Measurements from ENCODE around the gene TMBIM1.
"Not testable (repeated sequence)": the region's sequence is repeated elsewhere in the genome, so short reads cannot be mapped to it uniquely, and the experiment has no call there.

TMBIM1 gene

DNA sequence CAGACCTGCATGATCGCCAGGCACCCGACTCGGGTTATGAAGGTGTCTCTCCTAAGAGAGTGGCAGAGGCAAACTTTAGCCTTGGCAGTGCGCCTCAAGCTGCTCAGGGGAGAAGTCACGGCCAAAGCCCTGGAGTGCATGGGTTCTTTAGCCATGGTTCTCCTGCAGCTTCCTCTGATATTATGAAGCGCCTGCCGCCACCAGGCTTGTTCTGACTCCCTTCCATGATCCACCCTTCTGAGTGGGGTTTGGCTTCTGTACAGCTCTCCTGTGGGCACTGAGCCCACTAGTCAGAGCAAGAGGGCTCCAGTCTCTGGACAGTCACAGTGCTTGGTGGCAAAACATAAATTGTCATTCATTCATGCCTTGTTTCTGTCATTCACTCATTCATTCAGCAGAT is 25.9 kb upstream of the TMBIM1 start:
- DNase-seq (ENCODE audit: low read depth in 2 of 3, low spot score in 2 of 3): no peak

DNA sequence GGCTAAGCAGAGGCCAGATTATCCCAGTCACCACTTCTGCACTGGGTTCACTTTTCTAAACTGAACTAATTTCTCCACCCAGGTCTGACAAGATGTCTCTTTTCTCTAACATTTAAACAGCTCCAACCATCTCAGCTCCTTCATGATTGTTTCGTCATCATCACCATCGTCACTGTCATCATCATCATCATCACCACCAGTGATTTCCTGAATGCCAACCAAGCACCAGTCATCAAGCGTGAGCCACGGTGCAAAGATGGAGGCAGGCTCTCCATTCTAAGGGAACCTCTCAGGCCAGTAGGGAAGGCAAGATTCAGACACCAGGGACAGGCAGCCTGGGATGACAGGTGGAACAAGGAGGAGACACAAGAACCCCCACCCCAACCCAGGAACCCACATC is 25.5 kb upstream of the TMBIM1 start:
- DNase-seq (ENCODE audit: low read depth in 2 of 3, low spot score in 2 of 3): no peak

DNA sequence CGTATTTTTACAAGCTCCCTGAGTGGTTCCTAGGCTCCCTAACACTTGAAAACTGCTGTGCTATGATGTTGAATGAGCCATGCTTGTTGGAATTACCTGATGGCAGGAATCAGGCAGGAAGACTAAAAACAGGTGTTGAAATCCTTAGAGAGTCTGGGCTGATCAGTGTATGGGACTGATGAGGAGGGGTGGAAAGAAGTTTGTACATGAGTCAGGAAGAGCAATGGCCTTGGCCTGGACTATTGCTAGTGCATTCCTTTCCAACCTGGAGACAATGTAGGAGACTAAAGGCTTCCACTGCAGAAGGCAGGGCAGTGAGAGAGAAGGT is 25.0 kb upstream of the TMBIM1 start:
- no peak for DNase-seq (ENCODE audit: low read depth in 2 of 3, low spot score in 2 of 3)

DNA sequence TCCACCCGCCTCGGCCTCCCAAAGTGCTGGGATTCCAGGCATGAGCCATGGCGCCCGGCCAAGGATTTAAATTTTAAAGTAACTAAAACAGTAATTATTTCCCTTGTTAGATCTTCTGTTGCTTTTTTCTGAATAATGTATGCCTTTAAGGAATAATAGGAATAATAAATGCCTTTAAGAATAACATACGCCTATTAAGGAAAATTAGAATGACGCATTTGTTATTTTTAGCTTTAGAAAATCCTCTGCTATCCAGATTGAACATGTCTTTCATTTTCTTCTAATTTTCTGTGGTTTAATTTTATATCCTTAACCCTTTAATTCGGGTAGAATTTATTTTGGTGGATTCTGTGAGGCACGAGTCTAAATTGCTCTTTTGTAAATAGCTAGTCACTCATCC is 23.1 kb upstream of the TMBIM1 start:
- no peak for DNase-seq (ENCODE audit: low read depth in 2 of 3, low spot score in 2 of 3)

DNA sequence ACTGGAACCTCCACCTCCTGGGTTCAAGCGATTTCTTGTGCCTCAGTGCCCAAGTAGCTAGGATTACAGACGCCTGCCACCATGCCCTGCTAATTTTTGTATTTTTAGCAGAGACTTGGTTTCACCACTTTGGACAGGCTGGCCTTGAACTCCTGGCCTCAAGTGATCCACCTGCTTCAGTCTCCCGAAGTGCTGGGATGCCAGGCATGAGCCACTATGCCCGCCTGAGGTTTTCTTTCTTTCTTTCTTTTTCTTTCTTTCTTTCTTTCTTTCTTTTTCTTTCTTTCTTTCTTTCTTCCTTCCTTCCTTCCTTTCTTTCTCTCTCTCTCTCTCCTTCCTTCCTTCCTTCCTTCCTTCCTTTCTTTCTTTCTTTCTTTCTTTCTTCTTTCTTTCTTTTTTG is 22.5 kb upstream of the TMBIM1 start:
- not testable (repeated sequence) for DNase-seq (ENCODE audit: low read depth in 2 of 3, low spot score in 2 of 3)

DNA sequence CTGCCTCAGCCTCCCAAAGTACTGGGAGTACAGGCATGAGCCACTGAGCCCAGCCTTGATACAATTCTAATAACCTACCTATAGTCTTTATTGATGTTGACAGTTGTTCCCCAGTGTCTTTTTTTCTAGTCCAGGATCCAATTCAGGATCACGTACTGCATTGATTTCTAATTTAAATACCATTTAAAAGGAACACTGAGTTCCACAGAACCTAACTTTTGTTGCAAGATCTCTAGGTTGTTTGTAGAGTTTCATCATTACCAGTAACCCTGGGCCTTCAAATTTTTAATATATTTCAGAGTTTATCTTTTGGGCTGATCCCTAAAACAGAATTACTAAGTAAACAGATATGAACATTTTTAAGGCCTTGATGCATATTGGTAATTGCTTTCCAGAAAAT is 21.1 kb upstream of the TMBIM1 start:
- DNase-seq (ENCODE audit: low read depth in 2 of 3, low spot score in 2 of 3): no peak

DNA sequence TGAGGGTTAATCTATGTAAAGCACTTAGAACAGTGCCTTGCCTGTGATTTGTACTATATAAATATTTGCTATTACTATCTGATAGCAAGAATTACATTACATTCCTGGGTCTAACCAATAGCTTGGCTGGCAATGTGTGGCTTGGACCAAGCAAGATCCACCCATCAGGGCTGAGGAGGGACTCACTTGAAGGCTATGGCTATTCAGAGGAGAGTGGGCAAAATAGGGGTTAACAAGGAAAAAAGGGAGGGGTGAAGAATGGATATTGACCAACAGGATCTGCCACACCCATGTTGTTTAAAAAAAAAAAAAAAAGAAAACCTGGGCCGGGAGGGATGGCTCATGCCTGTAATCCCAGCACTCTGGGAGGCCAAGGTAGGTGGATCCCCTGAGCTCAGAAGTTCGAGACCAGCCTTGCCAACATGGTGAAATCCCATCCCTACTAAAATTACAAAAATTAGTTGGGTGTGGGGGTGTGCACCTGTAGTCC is 20.0 kb upstream of the TMBIM1 start:
- DNase-seq (ENCODE audit: low read depth in 2 of 3, low spot score in 2 of 3): no peak

DNA sequence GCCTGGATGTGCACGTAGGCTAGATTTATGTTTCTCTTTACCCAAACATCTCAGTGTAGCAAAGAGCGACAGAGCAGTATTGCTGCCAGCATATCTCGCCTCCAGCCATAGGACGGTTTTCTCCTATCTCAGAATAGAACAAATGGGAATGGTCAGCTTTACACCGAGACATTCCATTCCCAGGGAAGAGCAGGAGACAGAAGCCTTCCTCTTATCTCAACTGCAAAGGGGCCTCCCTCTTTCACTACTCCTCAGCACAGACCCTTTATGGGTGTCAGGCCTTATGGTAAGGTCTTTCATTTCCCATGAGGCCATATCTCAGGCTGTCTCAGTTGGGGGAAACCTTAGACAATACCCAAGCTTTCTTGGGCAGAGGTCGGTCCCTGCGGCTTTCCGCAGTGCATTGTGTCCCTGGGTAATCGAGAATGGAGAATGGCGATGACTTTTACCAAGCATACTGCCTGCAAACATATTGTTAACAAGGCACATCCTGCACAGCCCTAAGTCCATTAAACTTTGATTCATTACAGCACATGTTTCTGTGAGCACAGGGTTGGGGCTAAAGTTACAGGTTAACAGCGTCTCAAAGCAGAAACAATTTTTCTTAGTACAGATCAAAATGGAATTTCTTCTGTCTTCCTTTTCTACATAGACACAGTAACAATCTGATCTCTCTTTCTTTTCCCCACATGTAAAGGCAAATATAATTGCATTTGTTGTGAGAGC is 19.4 kb upstream of the TMBIM1 start:
- not testable (repeated sequence) for DNase-seq (ENCODE audit: low read depth in 2 of 3, low spot score in 2 of 3)

DNA sequence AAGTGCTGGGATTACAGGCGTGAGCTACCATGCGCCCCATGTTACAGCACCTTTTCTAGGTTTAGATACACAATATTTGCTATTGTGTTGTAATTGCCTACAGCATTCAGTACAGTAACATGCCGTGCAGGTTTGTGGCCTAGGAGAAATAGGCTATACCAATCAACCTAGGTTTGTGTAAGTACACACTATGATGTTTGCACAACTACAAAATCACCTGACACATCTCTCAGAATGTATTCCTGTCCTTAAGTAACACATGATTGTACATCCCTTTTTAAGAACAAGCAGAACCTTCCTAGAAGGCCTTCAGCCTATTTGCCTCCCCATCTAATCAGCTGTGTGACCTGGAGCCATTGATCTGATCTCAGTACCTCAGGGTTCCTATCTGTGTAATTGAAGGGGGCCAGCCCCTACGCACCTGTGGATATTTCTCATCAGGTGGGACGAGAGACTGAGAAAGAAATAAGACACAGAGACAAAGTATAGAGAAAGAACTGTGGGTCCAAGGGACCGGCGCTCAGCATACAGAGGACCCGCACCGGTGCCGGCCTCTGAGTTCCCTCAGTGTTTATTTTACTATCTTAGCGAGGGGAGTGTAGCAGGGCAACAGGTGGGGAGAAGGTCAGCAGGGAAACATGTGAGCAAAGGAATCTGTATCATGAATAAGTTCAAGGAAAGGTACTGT is 18.7 kb upstream of the TMBIM1 start:
- DNase-seq (ENCODE audit: low read depth in 2 of 3, low spot score in 2 of 3): no peak

DNA sequence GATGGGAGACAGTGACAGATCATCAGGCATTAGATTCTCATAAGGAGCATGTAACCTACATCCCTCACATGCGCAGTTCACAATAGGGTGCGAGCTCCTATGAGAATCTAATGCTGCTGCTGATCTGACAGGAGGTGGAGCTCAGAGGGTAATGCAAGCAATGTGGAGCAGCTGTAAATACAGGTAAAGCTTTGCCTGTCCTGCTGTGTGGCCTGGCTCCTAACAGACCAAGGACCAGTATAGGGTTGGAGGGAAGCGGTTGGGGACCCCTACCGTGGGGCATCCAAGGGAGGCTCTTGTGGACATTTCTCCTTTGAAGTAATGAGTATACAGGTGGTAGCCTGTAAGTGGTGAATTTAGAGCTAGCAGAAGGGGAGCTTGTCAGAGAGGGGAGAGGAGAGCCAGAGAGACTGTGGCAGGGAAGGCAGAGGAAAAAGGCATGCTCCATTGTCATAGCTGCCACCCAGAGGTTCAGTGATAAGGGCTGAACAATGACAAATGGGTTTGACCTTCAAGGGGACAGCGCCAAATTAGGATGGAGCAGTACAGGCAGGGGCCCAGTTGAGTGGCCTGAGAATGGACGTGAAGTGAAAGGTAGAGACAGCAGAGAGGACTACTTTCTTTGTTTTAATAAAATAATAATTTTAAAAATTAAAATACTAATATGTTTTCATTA is 15.2 kb upstream of the TMBIM1 start:
- DNase-seq (ENCODE audit: low read depth in 2 of 3, low spot score in 2 of 3): no peak

DNA sequence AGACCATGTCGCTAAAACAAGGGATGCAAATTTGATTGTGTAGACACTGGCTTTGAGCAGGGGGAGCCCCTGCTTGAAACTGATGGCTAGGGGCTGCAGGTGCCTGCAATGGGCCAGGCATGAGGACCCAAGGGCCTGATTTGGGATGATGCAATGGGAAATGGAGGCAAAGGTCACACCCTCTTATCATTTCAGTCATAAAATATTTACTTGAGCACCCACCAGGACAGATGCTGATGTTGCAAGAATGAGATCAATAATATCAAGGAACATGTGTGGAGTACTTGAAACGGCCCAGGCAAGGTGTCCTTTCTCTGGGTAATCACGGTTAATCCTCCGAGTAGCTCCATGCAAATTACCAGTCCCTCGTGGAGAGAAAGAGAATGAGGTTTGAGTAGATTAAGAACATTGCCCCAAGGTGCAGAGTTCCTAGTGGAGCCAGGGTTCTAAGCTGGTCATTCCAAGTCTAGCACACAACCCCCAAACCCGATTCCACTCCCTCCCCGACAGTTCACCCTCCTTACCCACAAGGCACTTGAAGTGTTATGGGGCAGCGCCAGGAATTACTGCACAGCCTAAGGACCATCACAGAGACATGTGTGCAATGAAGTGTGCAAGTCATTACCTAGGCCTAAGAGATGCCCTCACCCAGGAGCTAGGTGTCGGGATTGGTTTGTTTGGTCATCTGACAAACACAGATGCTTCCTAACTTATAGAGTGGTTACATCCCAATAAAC is 14.0 kb upstream of the TMBIM1 start:
- DNase-seq (ENCODE audit: low read depth in 2 of 3, low spot score in 2 of 3): no peak

DNA sequence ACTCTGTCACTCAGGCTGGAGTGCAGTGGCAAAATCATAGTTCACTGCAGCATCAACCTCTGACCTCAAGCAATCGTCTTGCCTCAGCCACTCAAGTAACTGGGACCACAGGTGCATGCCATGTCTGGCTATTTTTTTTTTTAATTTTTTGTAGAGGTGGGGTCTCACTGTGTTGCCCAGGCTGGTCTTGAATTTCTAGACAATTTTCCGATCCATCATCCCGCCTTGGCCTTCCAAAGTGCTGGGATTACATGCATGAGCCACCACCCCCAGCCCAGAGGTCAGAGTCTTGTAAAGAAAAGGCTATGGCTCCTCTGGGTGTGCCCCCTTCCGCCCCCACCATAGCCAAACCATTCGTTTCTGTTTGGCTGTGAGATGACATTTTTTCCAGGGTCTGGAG is 13.1 kb upstream of the TMBIM1 start:
- no peak for DNase-seq (ENCODE audit: low read depth in 2 of 3, low spot score in 2 of 3)

DNA sequence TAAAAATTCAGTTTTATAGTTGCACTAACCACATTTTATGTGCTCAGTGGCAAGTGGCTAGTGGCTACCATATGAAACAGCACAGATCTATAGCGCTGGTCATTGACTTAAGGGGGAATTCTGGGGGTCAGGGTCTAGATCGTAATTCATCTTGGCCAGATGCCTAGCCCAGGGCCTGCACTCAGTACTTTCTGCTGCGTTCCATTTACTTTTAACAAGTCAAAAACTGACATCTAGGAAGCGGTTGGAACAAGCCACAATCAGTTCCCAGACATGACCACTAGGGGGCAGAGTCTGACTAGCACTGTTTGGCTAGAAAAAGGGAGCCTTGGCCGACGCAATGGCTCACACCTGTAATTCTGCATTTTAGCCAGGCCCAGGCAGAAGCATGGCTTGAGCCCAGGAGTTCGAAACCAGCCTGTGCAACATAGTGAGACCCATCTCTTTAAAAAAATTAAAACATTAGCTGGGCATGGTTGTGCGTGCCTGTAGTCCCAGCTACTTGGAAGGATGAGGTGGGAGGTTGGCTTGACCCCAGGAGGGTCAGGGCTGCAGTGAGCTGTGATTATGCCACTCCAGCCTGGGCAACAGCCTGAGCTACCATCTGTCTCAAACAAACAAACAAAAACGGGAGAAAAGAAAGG is 9.0 kb upstream of the TMBIM1 start:
- DNase-seq (ENCODE audit: low read depth in 2 of 3, low spot score in 2 of 3): peak in 2 of 3 experiments; percentile 63 to 84

DNA sequence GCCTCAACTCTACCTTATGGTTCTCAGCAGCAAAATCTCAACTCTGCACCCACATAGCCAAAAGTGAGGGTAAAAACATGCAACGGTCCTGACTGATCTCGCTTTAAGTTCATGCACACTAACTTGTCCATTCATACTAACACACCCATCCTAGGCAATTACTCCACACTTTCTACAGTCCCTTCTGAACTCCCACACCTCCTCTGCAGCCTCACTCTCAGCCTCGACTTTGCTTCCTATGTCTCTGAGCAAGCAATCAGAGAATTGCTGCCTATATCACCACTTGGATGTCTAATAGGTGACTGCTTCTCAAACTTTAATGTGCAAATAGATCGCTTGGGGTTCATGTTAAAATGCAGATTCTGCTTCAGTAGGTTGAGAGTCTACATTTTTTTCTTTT is 7.8 kb upstream of the TMBIM1 start:
- DNase-seq (ENCODE audit: low read depth in 2 of 3, low spot score in 2 of 3): no peak

DNA sequence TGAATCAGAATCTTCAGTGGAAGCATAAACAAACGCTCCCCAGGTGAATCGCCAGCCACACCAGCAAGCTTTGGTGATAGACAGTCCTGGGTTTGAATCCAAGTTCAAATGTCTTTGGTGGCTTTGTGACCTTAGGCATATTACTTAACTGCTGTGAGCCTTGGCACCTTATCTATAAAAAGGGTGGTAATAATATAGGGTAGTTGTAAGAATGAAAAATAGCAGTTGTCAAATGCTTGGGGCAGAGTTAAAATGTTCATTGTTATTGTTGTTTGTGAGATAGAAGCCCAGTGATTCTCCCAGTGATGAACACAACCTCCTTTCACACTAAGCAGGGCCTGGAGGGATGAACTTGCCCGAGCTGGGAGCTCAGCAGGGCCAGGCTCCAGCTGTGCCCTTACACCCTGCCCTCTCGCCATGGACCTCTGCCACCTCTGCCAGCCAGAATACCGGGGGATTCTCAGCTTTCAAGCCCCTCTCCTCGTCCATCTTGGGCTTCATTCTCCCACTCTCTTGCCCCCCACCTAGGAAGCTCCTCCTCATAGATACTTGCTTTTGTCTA is 6.1 kb upstream of the TMBIM1 start:
- DNase-seq (ENCODE audit: low read depth in 2 of 3, low spot score in 2 of 3): no peak

DNA sequence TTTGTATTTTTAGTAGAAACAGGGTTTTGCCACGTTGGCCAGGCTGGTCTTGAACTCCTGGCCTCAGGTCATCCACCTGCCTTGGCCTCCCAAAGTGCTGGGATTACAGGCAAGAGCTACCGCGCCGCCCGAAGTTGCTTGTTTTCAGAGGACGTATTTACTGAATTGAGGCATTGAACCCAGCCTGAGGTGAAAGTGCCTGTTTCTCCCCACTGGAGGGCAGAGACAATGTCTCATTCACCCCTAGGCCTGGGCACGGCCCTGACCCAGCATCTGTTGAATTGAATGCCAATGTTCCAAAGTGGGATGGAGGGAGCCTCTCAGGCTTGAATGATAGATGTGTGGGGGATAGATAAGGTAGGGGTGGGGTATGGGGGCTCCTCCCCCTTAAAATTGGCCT is 4.5 kb upstream of the TMBIM1 start:
- no peak for DNase-seq (ENCODE audit: low read depth in 2 of 3, low spot score in 2 of 3)

DNA sequence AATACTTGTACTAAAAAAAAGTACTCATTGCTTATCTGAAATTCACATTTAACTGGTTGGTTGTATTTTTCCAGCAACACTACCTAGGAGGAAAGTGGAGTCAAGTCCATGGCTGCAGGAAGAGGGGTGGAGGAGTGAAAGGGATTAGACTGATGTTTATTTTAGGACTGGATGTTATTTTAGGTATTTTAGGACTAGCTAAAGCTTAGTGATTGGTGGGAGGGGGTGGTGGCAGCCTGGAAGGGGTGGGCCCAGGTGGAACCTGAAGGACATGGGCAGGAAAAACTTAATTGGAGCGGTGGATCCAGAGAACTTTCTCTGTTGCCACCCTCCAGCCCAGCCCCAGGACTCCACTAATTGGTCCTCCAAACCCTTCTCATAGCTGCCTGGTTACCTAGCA is 3.9 kb upstream of the TMBIM1 start:
- DNase-seq (ENCODE audit: low read depth in 2 of 3, low spot score in 2 of 3): no peak

DNA sequence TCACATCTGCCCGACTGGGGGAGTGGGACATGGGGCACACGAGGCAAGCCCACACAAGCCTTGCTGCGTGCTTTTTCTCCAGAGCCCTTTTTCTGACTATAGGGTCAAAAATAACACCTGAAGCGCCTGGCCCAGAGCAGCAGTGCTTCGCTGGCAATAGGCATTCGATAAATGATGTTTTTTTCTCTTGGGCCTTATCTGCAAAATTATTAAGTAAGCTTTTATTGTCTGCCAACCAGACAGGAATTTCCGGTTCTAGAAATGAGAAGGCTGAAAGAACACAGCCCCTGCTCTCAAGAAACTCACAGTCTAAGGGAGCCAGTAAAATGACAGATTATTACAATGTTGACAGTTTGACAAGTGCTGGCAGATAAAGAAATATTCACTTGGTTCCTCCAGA is 2.7 kb upstream of the TMBIM1 start:
- no peak for DNase-seq (ENCODE audit: low read depth in 2 of 3, low spot score in 2 of 3)

DNA sequence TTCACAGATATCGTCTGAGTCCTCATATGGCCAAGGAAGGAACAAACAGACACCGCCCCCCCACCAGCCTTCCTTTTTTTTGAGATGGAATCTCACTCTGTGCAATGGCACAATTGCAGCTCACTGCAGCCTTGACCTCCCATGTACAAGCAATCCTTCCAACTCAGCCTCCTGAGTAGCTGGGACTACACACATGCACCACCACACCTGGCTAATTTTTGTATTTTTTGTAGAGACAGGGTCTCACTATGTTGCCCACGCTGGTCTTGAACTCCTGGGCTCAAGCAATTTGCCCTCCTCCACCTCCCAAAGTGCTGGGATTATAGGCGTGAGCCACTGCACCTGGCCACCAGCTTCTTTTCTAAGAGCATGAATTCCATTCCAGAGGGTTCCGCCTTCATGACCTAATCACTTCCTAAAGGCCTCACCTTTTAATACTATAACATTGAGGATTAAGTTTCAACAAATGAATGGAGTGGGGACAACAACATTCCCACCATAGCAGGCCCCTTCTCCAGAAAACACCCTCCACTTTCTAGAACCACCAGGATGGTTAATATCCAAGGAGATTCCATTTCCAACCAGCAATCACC is 2.2 kb upstream of the TMBIM1 start:
- no peak for DNase-seq (ENCODE audit: low read depth in 2 of 3, low spot score in 2 of 3)

DNA sequence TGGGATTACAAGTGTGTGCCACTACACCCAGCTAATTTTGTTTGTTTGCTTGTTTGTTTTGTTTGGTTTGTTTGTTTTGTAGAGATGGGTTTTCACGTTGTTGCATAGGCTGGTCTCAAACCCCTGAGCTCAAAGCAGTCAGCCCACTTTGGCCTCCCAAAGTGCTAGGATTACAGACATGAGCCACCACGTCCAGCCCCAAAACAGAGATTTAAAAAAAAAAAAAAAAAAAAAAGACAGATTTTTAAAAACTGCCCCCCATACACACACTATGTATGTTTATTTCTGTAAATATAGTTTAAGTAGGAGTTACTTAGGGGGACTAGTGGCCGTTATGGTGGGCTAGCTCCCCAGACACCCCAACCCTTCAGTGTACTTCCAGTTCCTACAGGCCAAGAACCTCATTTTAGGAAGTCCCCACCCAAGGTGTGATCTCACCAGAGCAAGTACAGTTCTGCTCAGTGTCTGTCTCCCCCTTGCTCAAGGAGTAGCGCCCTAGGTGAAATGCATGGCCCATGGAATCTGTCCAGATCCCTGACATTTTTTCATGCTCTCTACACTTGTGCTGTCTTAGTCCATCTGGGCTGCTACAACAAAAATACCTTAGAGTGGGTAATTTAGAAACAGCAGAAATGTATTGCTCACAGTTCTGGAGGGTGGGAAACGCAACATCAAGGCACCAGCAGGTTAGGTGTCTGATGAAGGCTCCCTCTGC is 1.6 kb upstream of the TMBIM1 start:
- DNase-seq (ENCODE audit: low read depth in 2 of 3, low spot score in 2 of 3): no peak
